ENCODE data around the gene G6PD. TPM values are rescaled to one million over a fixed set of nuclear protein-coding genes. Genes with fewer than 3 reads are reported as not detected.

Gene G6PD
- total RNA-seq, 1 experiment from 2014 or later, result 180 TPM

GRCh38 chrX:154481911-154482601, 64.6 kb downstream of the G6PD start:
- CTCF ChIA-PET, result no interaction called here
- no peaks in the 10 kb centered on the region for H3K4me1 Mint-ChIP-seq (ENCODE audit: low read depth, unreplicated experiment)
- TF ChIP-seq CTCF (IDR thresholded peaks at IDR 0.05; ENCODE audit: unreplicated experiment), result no peak
- H3K4me3 Mint-ChIP-seq (ENCODE audit: low read depth, unreplicated experiment), result no peak overlapping the region
- DNase-seq, result no peak
- H3K36me3 Mint-ChIP-seq (ENCODE audit: insufficient read depth, unreplicated experiment), result peaks cover 53% of the 10 kb centered on the region
- H3K9me3 Mint-ChIP-seq (ENCODE audit: low read depth, unreplicated experiment), result no peaks in the 10 kb centered on the region
- intact Hi-C loops (cut with micrococcal nuclease; ENCODE audit: unreplicated experiment), result no loop called here
- BruUV-seq (replicated peaks), result no TSS peak
- no peak overlapping the region for H3K27ac Mint-ChIP-seq (ENCODE audit: unreplicated experiment)
- no peaks in the 10 kb centered on the region for H3K27me3 Mint-ChIP-seq (ENCODE audit: unreplicated experiment)

Other genes starting within 250 kb of the G6PD start
- gene FLNA, start 172.2 kb downstream of the G6PD start, total RNA-seq (2022), result 973 and 1,240 TPM in 2 replicates
- gene EMD, start 167.6 kb downstream of the G6PD start, total RNA-seq (2022), result 75.1 TPM in 2 replicates
- gene RPL10, start 148.5 kb downstream of the G6PD start, total RNA-seq (2022), result 1,458 and 1,495 TPM in 2 replicates
- gene DNASE1L1, start 137.6 kb downstream of the G6PD start, total RNA-seq (2022), result 28.8 and 30.6 TPM in 2 replicates
- 55.0 and 56.3 TPM in 2 replicates for gene TAFAZZIN, start 135.3 kb downstream of the G6PD start, total RNA-seq (2022)
- 109 and 124 TPM in 2 replicates for gene ATP6AP1, start 118.2 kb downstream of the G6PD start, total RNA-seq (2022)
- 118 and 130 TPM in 2 replicates for gene GDI1, start 109.7 kb downstream of the G6PD start, total RNA-seq (2022)
- 87.9 and 88.9 TPM in 2 replicates for gene FAM50A, start 102.7 kb downstream of the G6PD start, total RNA-seq (2022)
- gene PLXNA3, start 88.6 kb downstream of the G6PD start, total RNA-seq (2022), result 74.0 and 82.6 TPM in 2 replicates
- gene LAGE3, start 67.6 kb downstream of the G6PD start, total RNA-seq (2022), result 25.5 and 25.6 TPM in 2 replicates
- 37.6 and 41.3 TPM in 2 replicates for gene UBL4A, start 60.2 kb downstream of the G6PD start, total RNA-seq (2022)
- 21.5 and 27.1 TPM in 2 replicates for gene SLC10A3, start 56.2 kb downstream of the G6PD start, total RNA-seq (2022)
- gene FAM3A, start 30.6 kb downstream of the G6PD start, total RNA-seq (2022), result 36.8 and 39.5 TPM in 2 replicates
- 39.9 and 46.3 TPM in 2 replicates for gene IKBKG, start 774 bp upstream of the G6PD start, total RNA-seq (2022)
- gene CTAG1A, start 38.3 kb upstream of the G6PD start, total RNA-seq (2022), result not detected in 2 replicates
- gene CTAG1B, start 72.4 kb upstream of the G6PD start, total RNA-seq (2022), result not detected in 2 replicates
- gene CTAG2, start 106.7 kb upstream of the G6PD start, total RNA-seq (2022), result not detected in 2 replicates
- not detected in 2 replicates for gene GAB3, start 204.2 kb upstream of the G6PD start, total RNA-seq (2022)
- 112 and 120 TPM in 2 replicates for gene DKC1, start 216.0 kb upstream of the G6PD start, total RNA-seq (2022)

Measured in Calu3 (cell line).